Keratinocyte (primary cell): ENCODE results near the gene EXOC4. TPM values are rescaled to one million over a fixed set of nuclear protein-coding genes. Genes with fewer than 3 reads are reported as not detected.

ENCODE experiments used
- DNase-seq: peaks from one replicate; pipeline ENCODE4 v3.0.0-alpha.2; 2011; ENCODE audit warnings: low read depth, missing footprints, low spot score
- FAIRE-seq: peaks from 2 replicates; lab custom pipeline; 2011; peaks lifted over from hg19 to GRCh38; lab: Jason Lieb, UNC
- H2AFZ ChIP-seq: 2 replicates; pipeline ENCODE4 v1.6.0; 2012; ENCODE audit warnings: low read length, control low read depth, inconsistent platforms; ENCODE audit not compliant: control insufficient read depth
- H3K27ac ChIP-seq: 2 replicates; pipeline ENCODE4 v1.5.1; 2011; ENCODE audit warnings: low read length; ENCODE audit not compliant: control insufficient read depth, insufficient read depth
- H3K27me3 ChIP-seq: 3 replicates; pipeline ENCODE4 v1.6.0; 2011; ENCODE audit warnings: low read length; ENCODE audit not compliant: control insufficient read depth, insufficient read depth; ENCODE audit errors: extremely low read depth
- H3K36me3 ChIP-seq, 2 experiments: 2 replicates in 1 of 2; 3 replicates in 1 of 2; pipeline ENCODE4 v1.5.1; 2011; ENCODE audit warnings: low read length in 2 of 2, mild to moderate bottlenecking in 1 of 2; ENCODE audit not compliant: control insufficient read depth in 2 of 2, insufficient read depth in 2 of 2; ENCODE audit errors: extremely low read depth in 1 of 2
- H3K4me1 ChIP-seq: 3 replicates; pipeline ENCODE4 v1.5.1; 2011; ENCODE audit warnings: low read length; ENCODE audit not compliant: control insufficient read depth, insufficient read depth; ENCODE audit errors: extremely low read depth
- H3K4me2 ChIP-seq: 3 replicates; pipeline ENCODE4 v1.6.0; 2011; ENCODE audit warnings: low read depth, low read length; ENCODE audit not compliant: control insufficient read depth, insufficient read depth; ENCODE audit errors: extremely low read depth
- H3K4me3 ChIP-seq, 3 experiments: fragments of 200-600 bp in 1 of 3; sonication (generic) in 1 of 3; 2 replicates in 2 of 3; 3 replicates in 1 of 3; pipeline ENCODE4 v1.5.1; 2011 to 2016; ENCODE audit warnings: low read length in 3 of 3, mild to moderate bottlenecking in 3 of 3, control low read depth in 2 of 3, inconsistent platforms in 1 of 3, low read depth in 1 of 3, mixed read lengths in 1 of 3, mixed run types in 1 of 3, moderate library complexity in 1 of 3; ENCODE audit not compliant: control insufficient read depth in 2 of 3, insufficient read depth in 2 of 3; ENCODE audit errors: extremely low read depth in 1 of 3
- H3K79me2 ChIP-seq: 2 replicates; pipeline ENCODE4 v1.6.0; 2012; ENCODE audit warnings: low read length; ENCODE audit not compliant: control insufficient read depth, insufficient read depth
- H3K9ac ChIP-seq: 3 replicates; pipeline ENCODE4 v1.6.0; 2011; ENCODE audit warnings: low read length; ENCODE audit not compliant: control insufficient read depth, insufficient read depth; ENCODE audit errors: extremely low read depth
- H3K9me1 ChIP-seq: 3 replicates; pipeline ENCODE4 v1.6.0; 2011; ENCODE audit warnings: low read length; ENCODE audit not compliant: control insufficient read depth, insufficient read depth; ENCODE audit errors: extremely low read depth
- H3K9me3 ChIP-seq: 2 replicates; pipeline ENCODE4 v1.5.1; 2012; ENCODE audit warnings: low read depth, low read length; ENCODE audit not compliant: control insufficient read depth
- H4K20me1 ChIP-seq: 3 replicates; pipeline ENCODE4 v1.6.0; 2011; ENCODE audit warnings: low read length; ENCODE audit not compliant: control insufficient read depth, insufficient read depth; ENCODE audit errors: extremely low read depth
- EZH2 ChIP-seq: IDR thresholded peaks from one replicate; pipeline ENCODE4 v1.6.1; 2012; ENCODE audit warnings: inconsistent platforms, mild to moderate bottlenecking, low read length, moderate library complexity
- dilution Hi-C: fragments of 300-500 bp; cut with MboI; formaldehyde crosslinking; loops from one replicate; pipeline ENCODE4 v1.7.0; 2020; ENCODE audit warnings: low sequenced_read_pairs; ENCODE audit not compliant: extremely low pct_ligation_motif_present
- polyA plus RNA-seq, 5 experiments: library from polyadenylated mRNA; depleted of rRNA in 3 of 5; stranded (reverse) in 3 of 5; stranded (forward) in 1 of 5; unstranded in 1 of 5; fragments of >200 nt; gene quantifications; 1 replicate in 1 of 5; 2 replicates in 3 of 5; 3 replicates in 1 of 5; pipeline versions ENCODE4 v1.2.1 to v1.2.3, GENCODE V29; 2011 to 2012; ENCODE audit warnings: missing spikeins in 2 of 5, low read depth in 1 of 5, low replicate concordance in 1 of 5
- TF ChIP-seq, protein P1 (sequence below), 3 experiments: IDR thresholded peaks in 1 of 3; conservative IDR thresholded peaks in 1 of 3; optimal IDR thresholded peaks in 1 of 3; 2 replicates in 2 of 3; 3 replicates in 1 of 3; pipeline versions ENCODE3 to v1.5.1; 2011; ENCODE audit warnings: low read length in 3 of 3, mild to moderate bottlenecking in 3 of 3, moderate library complexity in 2 of 3, control low read depth in 1 of 3, inconsistent platforms in 1 of 3; ENCODE audit not compliant: insufficient read depth in 2 of 3; ENCODE audit errors: extremely low read depth in 1 of 3

EXOC4 gene
- polyA plus RNA-seq, 1 donor (not counting 4 experiments of a cell fraction or from before 2014, with no cell fraction given): 52.6 TPM

DNA sequence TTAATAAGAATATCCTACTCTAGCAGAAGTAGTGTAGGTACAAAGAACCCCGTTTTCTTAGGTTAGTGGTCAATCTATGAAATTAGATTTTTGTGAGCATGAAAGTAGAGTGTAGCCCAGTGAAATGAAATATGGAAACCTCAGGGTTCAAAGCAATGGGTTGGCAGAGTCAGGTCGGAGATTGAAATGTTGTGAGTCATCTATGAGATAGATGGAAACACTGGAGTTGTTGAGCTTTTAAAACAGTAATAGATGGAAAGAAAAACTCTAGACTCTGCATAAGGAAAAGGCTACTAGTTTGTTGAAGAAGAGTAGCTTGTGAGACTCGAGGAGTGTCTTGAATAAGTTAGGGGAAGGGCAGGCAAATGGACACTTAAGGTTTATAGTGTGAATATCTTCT is 251.9 kb downstream of the EXOC4 start:
- Histone ChIP-seq H3K4me2 (no peak overlapping the region), H3K27me3 (no peaks in the 10 kb centered on the region), H3K79me2 (no peaks in the 10 kb centered on the region), H3K9me3 (no peaks in the 10 kb centered on the region), H3K4me3 (no peak overlapping the region), H3K36me3 (no peaks in the 10 kb centered on the region), H3K4me1 (no peaks in the 10 kb centered on the region), H4K20me1 (no peaks in the 10 kb centered on the region), H3K27ac (no peak overlapping the region), H3K9me1 (no peaks in the 10 kb centered on the region), H2AFZ (no peak overlapping the region), H3K9ac (no peak overlapping the region)
- FAIRE-seq (no peak), DNase-seq (no peak)
- dilution Hi-C loops: no loop called here
- TF ChIP-seq, protein P1, sequence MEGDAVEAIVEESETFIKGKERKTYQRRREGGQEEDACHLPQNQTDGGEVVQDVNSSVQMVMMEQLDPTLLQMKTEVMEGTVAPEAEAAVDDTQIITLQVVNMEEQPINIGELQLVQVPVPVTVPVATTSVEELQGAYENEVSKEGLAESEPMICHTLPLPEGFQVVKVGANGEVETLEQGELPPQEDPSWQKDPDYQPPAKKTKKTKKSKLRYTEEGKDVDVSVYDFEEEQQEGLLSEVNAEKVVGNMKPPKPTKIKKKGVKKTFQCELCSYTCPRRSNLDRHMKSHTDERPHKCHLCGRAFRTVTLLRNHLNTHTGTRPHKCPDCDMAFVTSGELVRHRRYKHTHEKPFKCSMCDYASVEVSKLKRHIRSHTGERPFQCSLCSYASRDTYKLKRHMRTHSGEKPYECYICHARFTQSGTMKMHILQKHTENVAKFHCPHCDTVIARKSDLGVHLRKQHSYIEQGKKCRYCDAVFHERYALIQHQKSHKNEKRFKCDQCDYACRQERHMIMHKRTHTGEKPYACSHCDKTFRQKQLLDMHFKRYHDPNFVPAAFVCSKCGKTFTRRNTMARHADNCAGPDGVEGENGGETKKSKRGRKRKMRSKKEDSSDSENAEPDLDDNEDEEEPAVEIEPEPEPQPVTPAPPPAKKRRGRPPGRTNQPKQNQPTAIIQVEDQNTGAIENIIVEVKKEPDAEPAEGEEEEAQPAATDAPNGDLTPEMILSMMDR (optimal IDR thresholded peaks at IDR 0.05 in 1 of 3, IDR thresholded peaks at IDR 0.05 in 1 of 3, conservative IDR thresholded peaks at IDR 0.05 in 1 of 3; ENCODE audit: extremely low read depth in 1 of 3, insufficient read depth in 2 of 3, low read length in 3 of 3): no peak
- TF ChIP-seq EZH2: no peak

GRCh38 chr7:133509822-133510221 is 256.9 kb downstream of the EXOC4 start:
- Histone ChIP-seq H3K27me3 (no peaks in the 10 kb centered on the region), H3K36me3 (no peaks in the 10 kb centered on the region), H3K4me1 (no peaks in the 10 kb centered on the region), H3K9me3 (no peaks in the 10 kb centered on the region), H3K27ac (no peak overlapping the region), H3K9me1 (no peaks in the 10 kb centered on the region), H3K4me2 (no peak overlapping the region), H3K79me2 (no peaks in the 10 kb centered on the region), H3K9ac (no peak overlapping the region), H2AFZ (no peak overlapping the region), H3K4me3 (no peak overlapping the region), H4K20me1 (no peaks in the 10 kb centered on the region)
- no peak for FAIRE-seq
- TF ChIP-seq EZH2: no peak
- TF ChIP-seq, protein P1 (optimal IDR thresholded peaks at IDR 0.05 in 1 of 3, IDR thresholded peaks at IDR 0.05 in 1 of 3, conservative IDR thresholded peaks at IDR 0.05 in 1 of 3; ENCODE audit: extremely low read depth in 1 of 3, insufficient read depth in 2 of 3, low read length in 3 of 3): no peak
- DNase-seq: no peak
- dilution Hi-C loops: no loop called here
